Measurements from ENCODE around the gene PTGDR2.

The PTGDR2 gene

GRCh38 chr11:60840470-60841430 is 15.0 kb downstream of the PTGDR2 start:
- H3K9ac ChIP-seq (ENCODE audit: low read length) = no peak overlapping the region
- H3K27me3 ChIP-seq (ENCODE audit: low read length) = no peaks in the 10 kb centered on the region
- H4K20me1 ChIP-seq (ENCODE audit: low read depth, low read length) = no peaks in the 10 kb centered on the region
- H3K9me2 ChIP-seq (replicated peaks; ENCODE audit: insufficient read depth, low read length) = no peaks in the 10 kb centered on the region
- no peak overlapping the region for H2AFZ ChIP-seq (ENCODE audit: low read depth, low read length, severe bottlenecking)
- H3K9me3 ChIP-seq (ENCODE audit: insufficient read depth, low read length) = no peaks in the 10 kb centered on the region
- peaks cover 39% of the 10 kb centered on the region for H3K79me2 ChIP-seq (ENCODE audit: insufficient read depth, low read length)
- no peak overlapping the region for H3K27ac ChIP-seq (ENCODE audit: low read depth, low read length)
- H3K36me3 ChIP-seq (ENCODE audit: low read length) = no peaks in the 10 kb centered on the region
- no peak overlapping the region for H3K4me3 ChIP-seq (ENCODE audit: insufficient read depth, low read length, poor library complexity, severe bottlenecking)
- TF ChIP-seq CTCF (IDR thresholded peaks at IDR 0.05; ENCODE audit: insufficient read depth, low read length, poor library complexity, severe bottlenecking) (no peak), EZH2phosphoT487 (conservative IDR thresholded peaks at IDR 0.05; ENCODE audit: low read length) (no peak)
- no peak overlapping the region for H3K4me2 ChIP-seq (ENCODE audit: low read depth, low read length, poor library complexity, severe bottlenecking)
- no peaks in the 10 kb centered on the region for H3F3A ChIP-seq (ENCODE audit: insufficient read depth)

- H3K79me2 ChIP-seq (ENCODE audit: insufficient read depth, low read length) = peaks cover 13% of the 10 kb centered on the region
- H3K9ac ChIP-seq (ENCODE audit: low read length) = no peak overlapping the region
- no peak overlapping the region for H2AFZ ChIP-seq (ENCODE audit: low read depth, low read length, severe bottlenecking)
- H3K4me2 ChIP-seq (ENCODE audit: low read depth, low read length, poor library complexity, severe bottlenecking) = no peak overlapping the region
- no peaks in the 10 kb centered on the region for H3K9me3 ChIP-seq (ENCODE audit: insufficient read depth, low read length)
- H3F3A ChIP-seq (ENCODE audit: insufficient read depth) = no peaks in the 10 kb centered on the region
- H3K27ac ChIP-seq (ENCODE audit: low read depth, low read length) = no peak overlapping the region
- no peak overlapping the region for H3K4me3 ChIP-seq (ENCODE audit: insufficient read depth, low read length, poor library complexity, severe bottlenecking)
- H4K20me1 ChIP-seq (ENCODE audit: low read depth, low read length) = no peaks in the 10 kb centered on the region
- TF ChIP-seq CTCF (IDR thresholded peaks at IDR 0.05; ENCODE audit: insufficient read depth, low read length, poor library complexity, severe bottlenecking) (no peak), EZH2phosphoT487 (conservative IDR thresholded peaks at IDR 0.05; ENCODE audit: low read length) (no peak)
- no peaks in the 10 kb centered on the region for H3K36me3 ChIP-seq (ENCODE audit: low read length)
- H3K27me3 ChIP-seq (ENCODE audit: low read length) = no peaks in the 10 kb centered on the region
- no peaks in the 10 kb centered on the region for H3K9me2 ChIP-seq (replicated peaks; ENCODE audit: insufficient read depth, low read length)
These were observed 17.6 kb downstream of the PTGDR2 start for GRCh38 chr11:60838132-60838531.

GRCh38 chr11:60836866-60837515 is 18.8 kb downstream of the PTGDR2 start:
- Histone ChIP-seq H3K79me2 (ENCODE audit: insufficient read depth, low read length) (peaks cover 1% of the 10 kb centered on the region), H3K9me2 (replicated peaks; ENCODE audit: insufficient read depth, low read length) (no peaks in the 10 kb centered on the region), H3K4me3 (ENCODE audit: insufficient read depth, low read length, poor library complexity, severe bottlenecking) (no peak overlapping the region), H3K36me3 (ENCODE audit: low read length) (no peaks in the 10 kb centered on the region), H3K27ac (ENCODE audit: low read depth, low read length) (no peak overlapping the region), H4K20me1 (ENCODE audit: low read depth, low read length) (no peaks in the 10 kb centered on the region), H3K4me2 (ENCODE audit: low read depth, low read length, poor library complexity, severe bottlenecking) (no peak overlapping the region), H3K9me3 (ENCODE audit: insufficient read depth, low read length) (no peaks in the 10 kb centered on the region), H2AFZ (ENCODE audit: low read depth, low read length, severe bottlenecking) (no peak overlapping the region), H3K27me3 (ENCODE audit: low read length) (no peaks in the 10 kb centered on the region), H3F3A (ENCODE audit: insufficient read depth) (no peaks in the 10 kb centered on the region), H3K9ac (ENCODE audit: low read length) (no peak overlapping the region)
- no peak for TF ChIP-seq CTCF (IDR thresholded peaks at IDR 0.05; ENCODE audit: insufficient read depth, low read length, poor library complexity, severe bottlenecking)
- TF ChIP-seq EZH2phosphoT487 (conservative IDR thresholded peaks at IDR 0.05; ENCODE audit: low read length) = no peak

Measured in SU-DHL-6 (cell line).